ENCODE results near the gene POU2F3. TPM values are rescaled to one million over a fixed set of nuclear protein-coding genes. Genes with fewer than 3 reads are reported as not detected.

The POU2F3 gene
- total and polyA plus RNA-seq, 2 of the 13 experiments (the other 11 are each of a cell fraction or from before 2014, with no cell fraction given): not detected

GRCh38 chr11:120354779-120355178 is 114.8 kb downstream of the POU2F3 start (continued):
- TF ChIP-seq ZHX2 (IDR thresholded peaks at IDR 0.05; ENCODE audit: low read depth) (no peak), ZHX2 (CRISPR knock-in tag; IDR thresholded peaks at IDR 0.05; ENCODE audit: borderline replicate concordance) (no peak), ETV5 (CRISPR knock-in tag; IDR thresholded peaks at IDR 0.05; ENCODE audit: borderline replicate concordance) (peak; percentile 29; the same call in 1 of the 2 replicates), ZNF264 (CRISPR knock-in tag; IDR thresholded peaks at IDR 0.05) (no peak), ZNF781 (CRISPR knock-in tag; IDR thresholded peaks at IDR 0.05; ENCODE audit: borderline replicate concordance, not compliant biosample characterization) (no peak), ZNF557 (CRISPR knock-in tag; IDR thresholded peaks at IDR 0.05) (no peak), HNF4A (CRISPR knock-in tag; IDR thresholded peaks at IDR 0.05) (peak; percentile 53; the same call in 1 of the 2 replicates), ZUFSP (CRISPR knock-in tag; IDR thresholded peaks at IDR 0.05; ENCODE audit: borderline replicate concordance) (no peak), ZSCAN31 (CRISPR knock-in tag; IDR thresholded peaks at IDR 0.05; ENCODE audit: low read depth) (no peak), JUN (CRISPR knock-in tag; IDR thresholded peaks at IDR 0.05) (no peak), LBX2 (CRISPR knock-in tag; IDR thresholded peaks at IDR 0.05; ENCODE audit: borderline replicate concordance) (no peak), NONO (IDR thresholded peaks at IDR 0.05) (no peak), NONO (CRISPR knock-in tag; conservative IDR thresholded peaks at IDR 0.05) (no peak), MED1 (CRISPR knock-in tag; IDR thresholded peaks at IDR 0.05) (no peak), AHDC1 (CRISPR knock-in tag; IDR thresholded peaks at IDR 0.05; ENCODE audit: borderline replicate concordance) (peak; percentile 57; the same call in 1 of the 2 replicates), ZNF879 (CRISPR knock-in tag; IDR thresholded peaks at IDR 0.05) (no peak), ZKSCAN5 (CRISPR knock-in tag; IDR thresholded peaks at IDR 0.05) (no peak), ZNF136 (CRISPR knock-in tag; IDR thresholded peaks at IDR 0.05; ENCODE audit: low read depth) (no peak)
